HG03280 (cell line): ENCODE measurements around the gene SVOP.

ENCODE experiments used
- ATAC-seq: cut with Tn5 transposase; IDR thresholded peaks from one replicate; pipeline ENCODE4 v1.9.1; 2021; ENCODE audit warnings: mild to moderate bottlenecking, moderate library complexity; ENCODE audit not compliant: unreplicated experiment

Gene SVOP

GRCh38 chr12:108858311-108859074 is 162.4 kb downstream of the SVOP start:
- ATAC-seq = no peak
